Stimulated activated memory B cell treated with anti-CD40 and anti-IgM and Interleukin-4, amounts not matched to agents 10 μg/mL and 1 μg/mL and 100 μg/mL, for 72 hours (primary cell): Measurements from ENCODE around the gene MMS22L.
A peak's percentile ranks its signal among the peaks of the same experiment; 100 is the strongest.

Experiments
- ATAC-seq: fragments of 150-1000 bp; cut with Tn5 transposase; 2 replicates; pipeline ENCODE4 v1.10.0; 2021
- H3K27ac Mint-ChIP-seq: one replicate; pipeline ENCODE4 v1.8.0; 2022; ENCODE audit warnings: mild to moderate bottlenecking, mixed read lengths
- H3K27me3 Mint-ChIP-seq: one replicate; pipeline ENCODE4 v1.8.0; 2022; ENCODE audit warnings: mixed read lengths
- H3K36me3 Mint-ChIP-seq: one replicate; pipeline ENCODE4 v1.8.0; 2022; ENCODE audit warnings: mixed read lengths
- H3K4me1 Mint-ChIP-seq: one replicate; pipeline ENCODE4 v1.8.0; 2022; ENCODE audit warnings: mixed read lengths
- H3K4me3 Mint-ChIP-seq: one replicate; pipeline ENCODE4 v1.8.0; 2022; ENCODE audit warnings: mild to moderate bottlenecking, moderate library complexity, mixed read lengths
- H3K9me3 Mint-ChIP-seq: one replicate; pipeline ENCODE4 v1.8.0; 2022; ENCODE audit warnings: mixed read lengths

The MMS22L gene

GRCh38 chr6:97288188-97288587 lies 5.2 kb upstream of the MMS22L start:
- Mint-ChIP-seq H3K27ac (no peak overlapping the region), H3K36me3 (no peaks in the 10 kb centered on the region), H3K4me3 (no peak overlapping the region), H3K4me1 (peaks cover 4% of the 10 kb centered on the region), H3K9me3 (no peaks in the 10 kb centered on the region), H3K27me3 (no peaks in the 10 kb centered on the region)
- ATAC-seq, result no peak

DNA sequence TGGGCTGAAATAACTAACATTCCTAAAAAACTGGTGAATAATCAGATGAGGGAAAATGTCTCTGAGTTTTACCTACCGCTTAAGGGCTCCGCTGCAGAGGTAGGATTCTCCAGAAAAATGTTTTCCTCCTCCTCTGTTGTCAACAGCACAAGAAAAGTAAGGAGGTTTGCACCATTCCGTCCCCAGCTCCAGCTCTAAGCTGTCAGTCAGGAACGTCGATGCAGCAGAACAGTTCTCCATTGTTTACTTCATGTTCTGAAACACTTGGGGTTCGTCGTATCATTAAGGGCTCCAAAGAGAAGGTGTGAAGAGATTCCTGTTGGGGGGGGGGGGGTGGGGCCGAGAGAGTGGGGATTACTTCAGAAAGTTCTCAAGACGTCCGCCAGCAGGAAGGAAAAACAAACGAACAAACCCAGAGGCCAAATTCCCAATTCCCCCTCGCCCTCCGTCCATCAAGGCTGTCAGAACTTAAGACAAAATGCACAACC lies 734 bp downstream of the MMS22L start:
- no peaks in the 10 kb centered on the region for H3K27me3 Mint-ChIP-seq
- peaks cover 15% of the 10 kb centered on the region for H3K36me3 Mint-ChIP-seq
- no peak for ATAC-seq
- H3K4me3 Mint-ChIP-seq, result peak overlapping the region; percentile 97
- H3K4me1 Mint-ChIP-seq, result peaks cover 29% of the 10 kb centered on the region
- peak overlapping the region; percentile 93 for H3K27ac Mint-ChIP-seq
- H3K9me3 Mint-ChIP-seq, result no peaks in the 10 kb centered on the region

DNA sequence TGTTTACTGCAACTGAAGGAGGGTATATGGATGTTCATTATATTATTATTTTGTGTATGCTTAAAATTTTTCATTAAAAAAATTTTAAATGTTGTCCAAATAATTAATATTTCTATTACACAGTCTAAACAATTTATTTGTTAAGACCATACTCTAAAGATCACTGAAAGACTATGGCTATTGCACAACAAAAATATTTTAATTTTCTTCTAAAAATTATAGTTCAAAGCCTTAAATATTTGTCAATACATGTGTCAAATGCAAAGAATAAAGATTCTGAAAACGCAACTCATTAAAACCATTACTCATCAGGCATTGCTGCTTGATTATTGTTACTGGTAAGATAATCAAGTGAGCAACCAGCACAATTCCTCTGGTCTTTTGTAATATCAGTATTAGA lies 2.2 kb downstream of the MMS22L start:
- Mint-ChIP-seq H3K36me3 (peaks cover 28% of the 10 kb centered on the region), H3K4me3 (no peak overlapping the region), H3K4me1 (peaks cover 29% of the 10 kb centered on the region), H3K27me3 (no peaks in the 10 kb centered on the region), H3K9me3 (no peaks in the 10 kb centered on the region), H3K27ac (no peak overlapping the region)
- no peak for ATAC-seq

- no peaks in the 10 kb centered on the region for H3K27me3 Mint-ChIP-seq
- no peak overlapping the region for H3K4me3 Mint-ChIP-seq
- no peaks in the 10 kb centered on the region for H3K9me3 Mint-ChIP-seq
- H3K27ac Mint-ChIP-seq, result no peak overlapping the region
- no peak for ATAC-seq
- H3K4me1 Mint-ChIP-seq, result peaks cover 13% of the 10 kb centered on the region
- H3K36me3 Mint-ChIP-seq, result peaks cover 58% of the 10 kb centered on the region
Observed at GRCh38 chr6:97275804-97276203, 7.2 kb downstream of the MMS22L start.

GRCh38 chr6:97269821-97270220 lies 13.2 kb downstream of the MMS22L start:
- Mint-ChIP-seq H3K9me3 (peaks cover 5% of the 10 kb centered on the region), H3K4me3 (no peak overlapping the region), H3K27me3 (no peaks in the 10 kb centered on the region), H3K27ac (no peak overlapping the region), H3K4me1 (no peaks in the 10 kb centered on the region), H3K36me3 (peaks cover 52% of the 10 kb centered on the region)
- ATAC-seq, result no peak

DNA sequence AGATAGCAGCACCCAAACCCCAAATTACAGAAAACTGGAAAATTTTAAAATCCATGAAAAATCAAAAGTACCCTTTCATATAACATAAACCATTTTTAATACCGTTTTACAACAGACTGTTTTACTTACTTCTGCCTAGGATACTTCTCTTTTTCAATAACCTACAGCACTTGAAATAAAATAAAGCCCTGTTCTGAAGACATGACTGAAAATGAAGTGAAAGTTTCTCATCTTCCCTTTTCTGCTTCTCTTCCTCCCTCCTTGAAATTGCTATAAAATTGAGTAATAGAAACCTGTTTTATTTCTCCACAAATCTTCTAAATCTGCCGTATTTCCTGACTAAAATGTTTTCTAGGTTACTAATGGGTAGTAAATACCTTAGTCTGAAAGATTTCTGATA lies 20.3 kb downstream of the MMS22L start:
- Mint-ChIP-seq H3K36me3 (peaks cover 57% of the 10 kb centered on the region), H3K4me3 (no peak overlapping the region), H3K9me3 (peaks cover 8% of the 10 kb centered on the region), H3K27ac (no peak overlapping the region), H3K27me3 (no peaks in the 10 kb centered on the region), H3K4me1 (peaks cover 6% of the 10 kb centered on the region)
- ATAC-seq, result no peak

DNA sequence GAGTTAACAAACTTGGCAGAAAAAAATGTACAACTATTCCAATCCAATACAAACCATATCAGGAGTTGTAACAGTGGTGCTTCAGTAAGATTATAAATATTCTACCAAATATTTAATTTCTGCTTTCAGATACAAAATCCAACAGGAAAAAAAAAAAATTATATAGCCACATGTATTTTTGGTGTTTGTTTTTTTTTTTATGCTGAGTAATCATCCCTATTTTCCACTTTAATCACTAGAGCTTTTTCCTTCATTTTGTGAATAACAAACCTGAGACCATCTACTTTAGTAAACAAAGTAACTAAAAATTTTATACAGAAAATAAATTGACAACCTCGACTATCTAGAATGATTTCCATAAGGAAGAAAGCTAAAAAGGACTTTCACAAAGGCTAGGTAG lies 36.2 kb downstream of the MMS22L start:
- H3K27ac Mint-ChIP-seq, result no peak overlapping the region
- peaks cover 40% of the 10 kb centered on the region for H3K36me3 Mint-ChIP-seq
- H3K4me1 Mint-ChIP-seq, result no peaks in the 10 kb centered on the region
- peaks cover 5% of the 10 kb centered on the region for H3K9me3 Mint-ChIP-seq
- H3K27me3 Mint-ChIP-seq, result no peaks in the 10 kb centered on the region
- H3K4me3 Mint-ChIP-seq, result no peak overlapping the region
- no peak for ATAC-seq

DNA sequence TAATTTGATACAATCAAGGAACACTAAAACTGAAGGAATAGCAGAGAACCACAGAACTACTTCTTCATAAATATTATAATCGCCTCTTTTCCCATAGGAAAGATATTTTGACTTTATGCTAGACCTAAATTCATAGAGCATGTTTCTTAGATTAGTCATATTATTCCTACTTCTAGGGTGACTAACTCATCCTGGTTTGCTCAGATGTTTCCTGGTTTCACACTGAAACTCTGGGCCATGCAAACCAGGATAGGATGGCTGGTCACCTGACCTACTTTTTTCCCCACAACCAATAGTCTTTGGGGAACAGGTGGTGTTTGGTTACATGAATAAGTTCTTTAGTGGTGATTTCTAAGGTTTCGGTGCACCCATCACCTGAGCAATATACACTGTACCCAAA lies 42.8 kb downstream of the MMS22L start:
- Mint-ChIP-seq H3K4me3 (no peak overlapping the region), H3K36me3 (peaks cover 52% of the 10 kb centered on the region), H3K27ac (no peak overlapping the region), H3K4me1 (no peaks in the 10 kb centered on the region), H3K27me3 (no peaks in the 10 kb centered on the region), H3K9me3 (peaks cover 5% of the 10 kb centered on the region)
- no peak for ATAC-seq

- Mint-ChIP-seq H3K9me3 (no peaks in the 10 kb centered on the region), H3K36me3 (peaks cover 58% of the 10 kb centered on the region), H3K4me3 (no peak overlapping the region), H3K27me3 (no peaks in the 10 kb centered on the region), H3K27ac (no peak overlapping the region), H3K4me1 (no peaks in the 10 kb centered on the region)
- no peak for ATAC-seq
Observed at GRCh38 chr6:97231911-97232310, 51.1 kb downstream of the MMS22L start.

GRCh38 chr6:97222903-97223302 lies 60.1 kb downstream of the MMS22L start:
- no peak overlapping the region for H3K27ac Mint-ChIP-seq
- H3K4me3 Mint-ChIP-seq, result no peak overlapping the region
- H3K27me3 Mint-ChIP-seq, result no peaks in the 10 kb centered on the region
- no peak for ATAC-seq
- H3K4me1 Mint-ChIP-seq, result no peaks in the 10 kb centered on the region
- H3K36me3 Mint-ChIP-seq, result peaks cover 23% of the 10 kb centered on the region
- no peaks in the 10 kb centered on the region for H3K9me3 Mint-ChIP-seq

GRCh38 chr6:97218912-97219311 lies 64.1 kb downstream of the MMS22L start:
- ATAC-seq, result no peak
- no peak overlapping the region for H3K4me3 Mint-ChIP-seq
- H3K9me3 Mint-ChIP-seq, result no peaks in the 10 kb centered on the region
- H3K36me3 Mint-ChIP-seq, result peaks cover 16% of the 10 kb centered on the region
- no peaks in the 10 kb centered on the region for H3K27me3 Mint-ChIP-seq
- H3K4me1 Mint-ChIP-seq, result no peaks in the 10 kb centered on the region
- H3K27ac Mint-ChIP-seq, result no peak overlapping the region

DNA sequence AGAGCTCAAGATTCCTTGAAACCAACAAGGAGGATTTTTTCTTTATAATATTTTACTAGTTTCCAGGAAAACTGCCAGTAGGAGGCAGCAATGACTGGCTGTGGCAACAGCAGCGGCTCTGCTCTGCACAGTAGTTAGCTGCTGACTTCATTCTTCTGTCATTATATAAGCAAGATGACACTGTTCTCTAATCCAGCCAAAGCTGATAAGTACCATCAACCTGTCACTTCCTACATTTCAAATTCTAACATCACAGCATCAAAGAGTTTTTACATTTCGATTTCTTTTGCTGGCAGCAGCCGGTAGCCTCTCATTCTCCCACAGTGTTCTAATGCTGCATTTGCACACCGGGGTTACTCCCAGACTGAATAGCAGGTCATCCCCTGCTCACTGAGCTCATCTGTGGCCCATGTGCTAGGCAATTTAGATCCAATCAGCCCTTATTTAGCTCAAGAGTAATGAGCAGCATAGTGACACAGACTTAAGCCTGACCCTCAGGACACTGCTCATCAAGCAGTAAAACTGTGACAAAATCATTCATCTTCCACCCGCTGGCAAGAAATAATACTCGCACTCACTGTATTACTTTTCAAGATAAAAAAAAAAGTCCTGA lies 67.8 kb downstream of the MMS22L start:
- Mint-ChIP-seq H3K27me3 (no peaks in the 10 kb centered on the region), H3K27ac (no peak overlapping the region), H3K4me3 (no peak overlapping the region), H3K4me1 (no peaks in the 10 kb centered on the region), H3K9me3 (no peaks in the 10 kb centered on the region), H3K36me3 (peaks cover 24% of the 10 kb centered on the region)
- no peak for ATAC-seq

DNA sequence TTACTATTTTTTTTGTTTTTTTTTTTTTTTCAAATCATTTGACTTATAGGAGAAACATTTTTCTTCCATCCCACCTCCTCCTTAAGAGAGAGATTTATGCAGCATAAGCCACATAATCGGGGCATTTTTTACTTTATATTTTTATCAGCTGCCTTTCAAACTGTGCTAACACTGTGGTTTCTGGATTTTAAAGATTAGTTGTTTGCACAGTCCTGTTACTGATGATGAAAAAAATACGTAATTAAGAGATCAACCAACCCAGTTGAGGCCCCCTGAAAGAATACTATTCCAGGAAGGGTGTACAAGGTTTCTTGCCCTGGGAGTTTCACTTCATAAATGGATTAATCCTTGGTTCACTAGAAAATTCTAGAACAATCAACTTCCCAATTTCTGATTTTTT lies 68.3 kb downstream of the MMS22L start:
- no peaks in the 10 kb centered on the region for H3K9me3 Mint-ChIP-seq
- peaks cover 21% of the 10 kb centered on the region for H3K36me3 Mint-ChIP-seq
- no peak overlapping the region for H3K27ac Mint-ChIP-seq
- H3K27me3 Mint-ChIP-seq, result no peaks in the 10 kb centered on the region
- H3K4me1 Mint-ChIP-seq, result no peaks in the 10 kb centered on the region
- no peak for ATAC-seq
- no peak overlapping the region for H3K4me3 Mint-ChIP-seq

DNA sequence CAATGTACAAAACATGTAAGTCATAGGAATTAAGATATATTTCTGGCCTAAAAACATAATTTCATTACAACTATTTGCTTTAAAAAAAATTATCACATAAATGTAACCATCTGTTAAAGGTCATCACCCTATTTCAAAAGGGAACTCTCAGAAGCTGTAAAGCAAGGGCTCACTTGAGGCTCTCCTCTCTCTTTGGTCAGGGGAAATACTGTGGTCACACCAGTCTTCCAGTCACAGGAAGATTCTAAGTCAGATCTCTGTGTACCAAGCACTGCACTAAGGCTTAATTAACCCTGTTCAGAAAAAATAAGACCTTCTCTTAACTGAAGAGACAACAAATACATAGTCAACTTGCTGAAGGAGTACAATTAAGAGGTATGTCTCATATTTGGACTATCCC lies 75.6 kb downstream of the MMS22L start:
- H3K27me3 Mint-ChIP-seq, result no peaks in the 10 kb centered on the region
- ATAC-seq, result no peak
- no peaks in the 10 kb centered on the region for H3K4me1 Mint-ChIP-seq
- no peak overlapping the region for H3K27ac Mint-ChIP-seq
- no peak overlapping the region for H3K4me3 Mint-ChIP-seq
- H3K36me3 Mint-ChIP-seq, result peaks cover 10% of the 10 kb centered on the region
- no peaks in the 10 kb centered on the region for H3K9me3 Mint-ChIP-seq

DNA sequence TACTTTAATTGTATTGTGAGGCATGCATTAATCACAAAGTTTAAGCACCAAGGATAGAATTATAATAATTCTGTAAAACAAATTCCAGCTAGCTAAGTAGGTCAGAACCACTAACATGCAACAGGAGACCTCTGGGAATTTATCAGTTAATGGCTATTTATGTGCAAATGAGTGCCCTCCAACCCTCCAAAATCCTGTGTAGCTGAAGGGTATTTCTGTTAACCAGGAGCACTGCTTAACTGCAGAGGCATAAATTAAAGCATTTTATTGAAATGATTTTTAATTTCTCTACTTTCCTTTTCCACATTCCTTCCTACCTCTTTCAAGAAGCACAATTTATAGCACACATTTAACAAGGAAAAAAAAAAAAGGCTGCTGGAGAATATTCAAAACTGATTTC lies 77.0 kb downstream of the MMS22L start:
- peaks cover 6% of the 10 kb centered on the region for H3K36me3 Mint-ChIP-seq
- H3K9me3 Mint-ChIP-seq, result no peaks in the 10 kb centered on the region
- ATAC-seq, result no peak
- no peaks in the 10 kb centered on the region for H3K27me3 Mint-ChIP-seq
- no peak overlapping the region for H3K27ac Mint-ChIP-seq
- no peaks in the 10 kb centered on the region for H3K4me1 Mint-ChIP-seq
- no peak overlapping the region for H3K4me3 Mint-ChIP-seq

GRCh38 chr6:97203343-97203742 lies 79.7 kb downstream of the MMS22L start:
- Mint-ChIP-seq H3K4me1 (no peaks in the 10 kb centered on the region), H3K27me3 (no peaks in the 10 kb centered on the region), H3K36me3 (peaks cover 8% of the 10 kb centered on the region), H3K9me3 (no peaks in the 10 kb centered on the region), H3K27ac (no peak overlapping the region), H3K4me3 (no peak overlapping the region)
- ATAC-seq, result no peak
